Measurements from ENCODE around the gene GPRIN3.
"Not testable (repeated sequence)": the region's sequence is repeated elsewhere in the genome, so short reads cannot be mapped to it uniquely, and the experiment has no call there.

GPRIN3 gene

DNA sequence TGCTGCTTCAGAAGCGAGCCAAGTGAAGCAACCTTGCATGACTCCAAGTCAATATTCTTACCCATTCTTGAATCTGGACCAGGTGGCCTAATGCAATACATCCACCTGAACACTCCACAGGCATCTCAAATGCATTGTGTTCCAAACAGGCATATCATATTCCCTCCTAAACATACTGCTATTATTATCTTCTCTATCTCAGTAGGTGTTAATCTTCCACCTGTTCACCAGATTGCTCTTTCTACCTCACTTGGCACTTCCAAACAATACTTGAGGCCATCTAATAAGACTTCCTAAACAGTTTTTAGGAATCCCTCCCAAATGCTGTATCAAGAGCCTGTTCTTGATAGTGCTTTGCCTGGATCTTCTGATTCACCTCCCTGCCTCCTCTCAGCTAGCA is 90.7 kb downstream of the GPRIN3 start:
- no peak for DNase-seq (ENCODE audit: low read depth)

DNA sequence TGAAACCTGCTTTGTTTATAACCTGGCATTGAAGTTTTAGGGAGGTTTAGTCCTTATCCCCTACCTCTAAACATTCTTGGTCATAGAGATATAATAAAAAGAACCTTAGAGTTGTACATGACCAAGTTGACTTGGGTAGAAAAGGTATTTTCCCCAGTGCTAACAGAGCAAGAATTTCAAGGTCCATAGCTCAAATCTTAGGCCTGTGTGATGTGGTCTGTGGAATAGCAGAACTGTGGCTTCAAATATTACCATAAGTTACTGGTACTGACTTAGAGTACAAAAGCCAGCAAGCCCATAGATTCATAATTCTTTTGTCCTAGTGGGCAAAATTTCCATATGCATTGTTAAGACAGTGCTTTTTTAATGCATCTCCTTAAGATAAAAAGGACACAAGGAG is 91.2 kb downstream of the GPRIN3 start:
- DNase-seq (ENCODE audit: low read depth), result no peak

DNA sequence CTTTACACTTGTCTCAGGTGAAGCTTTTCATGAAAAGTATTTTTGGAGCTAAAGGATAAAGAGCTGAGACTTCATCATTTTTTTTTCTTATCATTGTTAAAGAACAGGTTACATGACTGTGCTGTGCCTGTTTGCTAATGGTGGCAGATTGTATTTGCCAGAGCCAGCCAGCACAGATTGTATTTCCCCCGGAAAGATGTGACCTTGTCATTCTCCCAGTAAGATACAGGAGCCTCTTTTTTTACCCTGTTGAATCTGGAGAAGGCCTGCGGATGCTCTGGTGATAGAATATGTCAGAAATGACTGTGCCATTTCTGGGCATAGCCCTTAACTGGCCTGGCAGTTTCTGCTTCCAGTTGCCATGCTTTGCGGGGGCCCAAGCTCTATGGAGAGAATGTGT is 91.9 kb downstream of the GPRIN3 start:
- no peak for DNase-seq (ENCODE audit: low read depth)

DNA sequence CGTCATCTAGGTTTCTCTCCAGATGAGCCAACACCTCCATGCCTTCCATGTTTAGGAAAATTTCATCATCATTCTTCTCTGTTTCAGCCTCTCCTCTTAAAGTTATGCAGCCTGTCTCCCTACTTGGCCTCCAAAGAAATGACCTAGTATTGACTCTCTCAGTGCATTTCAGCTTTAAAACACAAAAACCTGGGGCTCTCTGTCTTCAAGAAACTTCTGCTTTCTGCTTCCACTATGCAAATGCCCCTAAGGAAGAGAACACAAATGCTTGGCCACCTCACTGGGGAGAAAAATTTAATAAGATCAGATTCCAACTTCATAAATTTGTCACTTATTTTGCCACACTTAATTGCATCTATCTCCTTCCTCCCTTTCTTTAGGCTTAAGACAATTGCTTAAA is 93.3 kb downstream of the GPRIN3 start:
- no peak for DNase-seq (ENCODE audit: low read depth)

DNA sequence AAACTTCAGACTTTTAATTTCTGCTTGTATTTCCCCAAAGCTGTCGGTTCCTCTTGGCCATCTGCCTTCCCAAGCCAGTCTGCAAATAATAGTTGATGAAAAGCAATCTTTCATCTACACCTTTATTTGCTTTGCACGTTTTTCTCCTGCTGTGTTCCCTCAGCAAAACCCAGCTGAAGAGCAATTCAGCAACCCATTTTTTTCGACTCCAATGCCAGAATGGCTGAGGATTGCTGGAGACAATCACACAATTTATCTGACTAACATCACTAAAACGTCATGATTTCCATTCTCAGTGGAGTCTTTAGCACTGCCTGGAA is 94.3 kb downstream of the GPRIN3 start:
- DNase-seq (ENCODE audit: low read depth), result no peak

- DNase-seq (ENCODE audit: low read depth), result no peak
These were observed 94.8 kb downstream of the GPRIN3 start for GRCh38 chr4:89212666-89213381.

- DNase-seq (ENCODE audit: low read depth), result no peak
These were observed 103.0 kb downstream of the GPRIN3 start for GRCh38 chr4:89204624-89205023.

DNA sequence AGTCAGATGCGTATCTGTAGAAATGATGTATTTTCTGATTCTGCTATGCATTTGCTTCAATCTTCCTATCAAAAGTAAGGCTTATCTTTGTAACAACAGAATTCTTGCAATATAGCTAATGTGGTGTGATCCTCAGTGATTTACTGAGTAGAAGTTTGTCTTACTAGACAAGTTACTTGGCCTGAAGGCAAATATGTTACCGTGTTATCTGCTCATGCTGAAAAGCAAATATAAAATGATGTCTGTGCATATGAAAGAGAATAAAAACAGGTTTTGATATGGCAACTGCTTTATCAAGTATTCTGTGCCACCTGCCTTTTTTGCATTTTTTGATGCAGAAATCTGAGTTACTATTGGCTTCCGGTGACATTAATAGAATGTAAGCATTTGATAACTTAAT is 103.7 kb downstream of the GPRIN3 start:
- no peak for DNase-seq (ENCODE audit: low read depth)

DNA sequence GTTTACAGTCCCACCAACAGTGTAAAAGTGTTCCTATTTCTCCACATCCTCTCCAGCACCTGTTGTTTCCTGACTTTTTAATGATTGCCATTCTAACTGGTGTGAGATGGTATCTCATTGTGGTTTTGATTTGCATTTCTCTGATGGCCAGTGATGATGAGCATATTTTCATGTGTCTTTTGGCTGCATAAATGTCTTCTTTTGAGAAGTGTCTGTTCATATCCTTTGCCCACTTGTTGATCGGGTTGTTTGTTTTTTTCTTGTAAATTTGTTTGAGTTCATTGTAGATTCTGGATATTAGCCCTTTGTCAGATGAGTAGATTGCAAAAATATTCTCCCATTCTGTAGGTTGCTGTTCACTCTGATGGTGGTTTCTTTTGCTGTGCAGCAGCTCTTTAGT is 108.2 kb downstream of the GPRIN3 start:
- DNase-seq (ENCODE audit: low read depth), result not testable (repeated sequence)

- no peak for DNase-seq (ENCODE audit: low read depth)
These were observed 109.7 kb downstream of the GPRIN3 start for GRCh38 chr4:89197920-89198319.

- DNase-seq (ENCODE audit: low read depth), result no peak
These were observed 110.9 kb downstream of the GPRIN3 start for GRCh38 chr4:89196745-89197144.

- DNase-seq (ENCODE audit: low read depth), result no peak
These were observed 111.4 kb downstream of the GPRIN3 start for GRCh38 chr4:89196056-89196674.

- DNase-seq (ENCODE audit: low read depth), result no peak
These were observed 113.8 kb downstream of the GPRIN3 start for GRCh38 chr4:89193843-89194242.
